Neural progenitor cell (in vitro differentiated cells): Measurements from ENCODE around the gene AMIGO2.

Experiments used
- CTCF ChIP-seq: fragments of 200-600 bp; sonication (generic); IDR thresholded peaks from 2 replicates; pipeline ENCODE4 v1.5.1; 2017; ENCODE audit warnings: antibody characterized with exemption, mild to moderate bottlenecking
- EZH2 ChIP-seq: fragments of 200-600 bp; sonication (generic); IDR thresholded peaks from 2 replicates; pipeline ENCODE4 v1.6.1; 2017; ENCODE audit warnings: antibody characterized with exemption, mild to moderate bottlenecking, moderate library complexity
- EZH2phosphoT487 ChIP-seq: fragments of 200-600 bp; sonication (generic); IDR thresholded peaks from 2 replicates; pipeline ENCODE4 v1.6.1; 2017; ENCODE audit warnings: antibody characterized with exemption

- TF ChIP-seq CTCF (no peak), EZH2phosphoT487 (no peak), EZH2 (no peak)
Measured at GRCh38 chr12:47111854-47112253, 32.1 kb upstream of the AMIGO2 start.
